Kidney epithelial cell (primary cell): ENCODE measurements around the gene SENP3. TPM values are rescaled to one million over a fixed set of nuclear protein-coding genes. Genes with fewer than 3 reads are reported as not detected.

Source experiments
- DNase-seq: peaks from one replicate; pipeline ENCODE4 v3.0.0-alpha.2; 2010; ENCODE audit warnings: low read depth
- H3K27me3 ChIP-seq: 2 replicates; pipeline ENCODE4 v1.6.0; 2011; ENCODE audit warnings: low read length; ENCODE audit not compliant: control insufficient read depth, insufficient read depth
- H3K36me3 ChIP-seq: 2 replicates; pipeline ENCODE4 v1.5.1; 2011; ENCODE audit warnings: low read length; ENCODE audit not compliant: control insufficient read depth, insufficient read depth
- H3K4me3 ChIP-seq: 2 replicates; pipeline ENCODE4 v1.5.1; 2011; ENCODE audit warnings: low read depth, mild to moderate bottlenecking, control low read depth, low read length
- total RNA-seq: library from RNA; depleted of rRNA; stranded (reverse); fragments of >200 nt; gene quantifications from 2 replicates; pipeline ENCODE4 v1.2.3, GENCODE V29; 2015
- TF ChIP-seq, protein P1 (sequence below): IDR thresholded peaks from 2 replicates; pipeline ENCODE4 v1.5.1; 2011; ENCODE audit warnings: mild to moderate bottlenecking, moderate library complexity, low read length, control low read depth, inconsistent platforms; ENCODE audit not compliant: insufficient read depth, poor library complexity, severe bottlenecking

SENP3 gene
- total RNA-seq, 1 donor from 2014 or later = 107 TPM

DNA sequence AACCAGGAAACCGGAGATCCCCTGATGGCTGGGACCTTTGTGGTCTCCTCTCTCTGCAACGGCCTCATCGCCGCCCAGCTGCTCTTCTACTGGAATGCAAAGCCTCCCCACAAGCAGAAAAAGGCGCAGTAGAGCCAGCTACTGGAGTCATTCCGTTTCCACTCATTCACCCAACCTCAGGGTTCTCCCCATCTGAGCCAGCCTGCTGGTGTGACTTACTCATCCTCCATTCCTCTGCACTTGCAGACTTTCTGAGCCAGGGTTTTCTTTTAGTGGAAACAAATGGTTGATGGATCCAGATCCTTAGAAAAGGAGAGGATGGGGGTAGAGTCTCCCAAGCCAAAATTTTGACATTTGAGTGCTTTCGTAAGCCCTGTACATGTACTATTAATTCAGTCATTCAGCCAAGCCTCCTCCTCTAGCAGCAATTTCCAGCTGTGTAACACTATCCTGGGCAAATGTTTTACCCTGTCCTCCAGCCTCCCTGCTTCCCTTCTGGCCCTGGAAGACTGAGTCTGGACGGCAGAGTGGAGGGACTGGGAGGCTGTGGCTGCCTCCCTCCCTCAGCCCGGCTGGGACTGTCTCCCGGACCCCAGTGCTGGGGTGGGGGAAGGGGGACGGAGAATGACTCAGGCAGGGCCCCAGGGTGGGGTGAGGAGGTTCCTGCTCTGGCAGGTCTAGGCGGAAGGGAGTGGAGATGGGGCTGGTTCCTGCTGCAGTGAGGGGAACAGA lies 25.9 kb downstream of the SENP3 start:
- H3K36me3 ChIP-seq = peaks cover 9% of the 10 kb centered on the region
- H3K27me3 ChIP-seq = no peaks in the 10 kb centered on the region
- H3K4me3 ChIP-seq = no peak overlapping the region
- DNase-seq = peak; percentile 47
- TF ChIP-seq, protein P1, sequence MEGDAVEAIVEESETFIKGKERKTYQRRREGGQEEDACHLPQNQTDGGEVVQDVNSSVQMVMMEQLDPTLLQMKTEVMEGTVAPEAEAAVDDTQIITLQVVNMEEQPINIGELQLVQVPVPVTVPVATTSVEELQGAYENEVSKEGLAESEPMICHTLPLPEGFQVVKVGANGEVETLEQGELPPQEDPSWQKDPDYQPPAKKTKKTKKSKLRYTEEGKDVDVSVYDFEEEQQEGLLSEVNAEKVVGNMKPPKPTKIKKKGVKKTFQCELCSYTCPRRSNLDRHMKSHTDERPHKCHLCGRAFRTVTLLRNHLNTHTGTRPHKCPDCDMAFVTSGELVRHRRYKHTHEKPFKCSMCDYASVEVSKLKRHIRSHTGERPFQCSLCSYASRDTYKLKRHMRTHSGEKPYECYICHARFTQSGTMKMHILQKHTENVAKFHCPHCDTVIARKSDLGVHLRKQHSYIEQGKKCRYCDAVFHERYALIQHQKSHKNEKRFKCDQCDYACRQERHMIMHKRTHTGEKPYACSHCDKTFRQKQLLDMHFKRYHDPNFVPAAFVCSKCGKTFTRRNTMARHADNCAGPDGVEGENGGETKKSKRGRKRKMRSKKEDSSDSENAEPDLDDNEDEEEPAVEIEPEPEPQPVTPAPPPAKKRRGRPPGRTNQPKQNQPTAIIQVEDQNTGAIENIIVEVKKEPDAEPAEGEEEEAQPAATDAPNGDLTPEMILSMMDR = no peak

- H3K4me3 ChIP-seq = peak overlapping the region; percentile 19
- H3K36me3 ChIP-seq = peaks cover 9% of the 10 kb centered on the region
- no peaks in the 10 kb centered on the region for H3K27me3 ChIP-seq
- no peak for DNase-seq
- TF ChIP-seq, protein P1 = no peak
These were observed 27.0 kb downstream of the SENP3 start for GRCh38 chr17:7588553-7589203.

GRCh38 chr17:7589204-7589868 lies 27.6 kb downstream of the SENP3 start:
- Histone ChIP-seq H3K27me3 (no peaks in the 10 kb centered on the region), H3K4me3 (peak overlapping the region; percentile 19), H3K36me3 (peaks cover 9% of the 10 kb centered on the region)
- TF ChIP-seq, protein P1 = peak; percentile 88
- DNase-seq = no peak

DNA sequence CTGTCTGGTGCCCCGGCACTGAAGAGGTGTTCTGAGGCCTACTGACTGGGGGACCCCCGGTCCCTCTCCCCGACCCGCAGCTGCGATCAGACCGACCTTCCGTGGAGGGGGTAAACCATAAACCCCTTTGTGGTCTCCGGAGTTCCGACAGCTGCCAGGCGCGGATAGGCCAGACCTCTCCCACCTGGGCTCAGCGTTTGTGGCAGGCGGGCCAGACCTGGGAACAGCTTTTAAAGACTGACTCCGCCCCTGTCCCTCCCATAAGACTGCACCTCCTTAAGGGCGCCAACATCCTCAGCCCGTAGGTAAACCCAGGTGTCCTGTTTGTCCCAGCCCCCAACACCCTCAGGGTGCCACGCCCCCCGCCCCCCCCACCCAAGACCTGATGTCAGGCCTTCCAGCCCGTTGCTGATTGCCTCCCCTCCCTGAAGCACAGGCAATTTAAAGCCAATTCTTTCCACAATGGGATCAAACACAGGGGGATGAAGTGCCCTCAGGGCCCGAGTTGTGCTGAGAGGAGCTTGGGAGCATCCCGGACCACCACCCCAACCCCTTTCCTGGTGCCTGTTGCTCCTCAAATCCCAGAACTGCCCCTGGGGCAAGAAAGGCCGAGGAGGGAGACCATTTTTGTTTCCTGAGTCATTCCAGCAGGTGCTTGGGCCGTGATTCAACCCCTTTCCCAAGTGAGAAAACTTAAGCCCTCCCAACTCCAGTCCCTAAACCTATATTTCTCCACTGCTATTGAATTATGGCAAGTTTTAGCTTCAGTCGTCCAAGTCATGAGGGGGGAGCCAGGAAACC lies 28.4 kb downstream of the SENP3 start, which contains the start of gene SOX15:
TSS of gene SOX15 (minus strand) at position 204 of the 801 bp plus-strand sequence. CDS start 418 bp downstream, outside the sequence.
- Histone ChIP-seq H3K27me3 (no peaks in the 10 kb centered on the region), H3K36me3 (peaks cover 9% of the 10 kb centered on the region), H3K4me3 (peak within 1 kb of the TSS; percentile 19)
- TF ChIP-seq, protein P1 = no peak
- DNase-seq = no peak

DNA sequence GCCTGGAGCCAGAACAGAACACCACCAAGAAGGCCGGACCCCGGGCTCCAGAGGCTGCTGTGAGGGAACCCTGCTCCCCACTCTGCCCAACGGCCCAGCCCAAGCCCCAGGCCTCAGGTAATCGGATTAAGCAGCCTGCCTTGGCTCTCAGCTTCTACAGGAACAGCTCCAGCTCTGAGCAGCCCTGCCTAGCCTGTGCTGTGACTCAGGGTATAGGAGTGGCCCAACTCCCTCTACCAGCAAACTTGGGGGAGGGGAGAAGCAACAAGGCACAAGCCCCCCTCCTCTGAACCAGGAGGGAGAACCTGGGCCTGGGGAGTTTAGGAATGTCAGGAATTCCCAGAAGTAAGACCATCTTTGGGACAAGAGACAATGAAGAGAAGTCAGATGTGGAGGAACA lies 29.0 kb downstream of the SENP3 start:
- TF ChIP-seq, protein P1 = no peak

More for the DNA sequence above, 29.0 kb downstream of the SENP3 start:
- H3K4me3 ChIP-seq = no peak overlapping the region
- H3K27me3 ChIP-seq = no peaks in the 10 kb centered on the region
- H3K36me3 ChIP-seq = peaks cover 8% of the 10 kb centered on the region
- no peak for DNase-seq
